ENCODE data around the gene AKAP5.

AKAP5 gene

DNA sequence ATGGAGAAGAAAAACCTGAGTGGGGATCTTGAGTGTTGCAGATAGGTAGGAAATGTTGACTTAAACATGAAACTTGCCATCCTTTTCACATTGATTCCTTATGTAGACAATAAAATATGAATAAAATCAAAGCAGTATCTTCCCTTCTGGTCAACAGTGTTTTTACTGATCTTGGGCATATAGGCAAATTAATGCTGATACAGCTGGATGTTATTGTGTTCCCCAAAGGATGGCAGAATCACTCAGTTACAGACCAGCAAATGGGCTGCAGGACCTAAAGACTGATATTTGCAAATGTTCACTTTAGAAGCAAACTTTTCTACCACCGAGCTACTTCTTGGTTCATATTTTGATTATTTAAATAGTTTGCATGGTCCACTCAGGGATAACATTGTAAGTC lies 43.3 kb upstream of the AKAP5 start:
- no peak overlapping the region for H3K27ac ChIP-seq

DNA sequence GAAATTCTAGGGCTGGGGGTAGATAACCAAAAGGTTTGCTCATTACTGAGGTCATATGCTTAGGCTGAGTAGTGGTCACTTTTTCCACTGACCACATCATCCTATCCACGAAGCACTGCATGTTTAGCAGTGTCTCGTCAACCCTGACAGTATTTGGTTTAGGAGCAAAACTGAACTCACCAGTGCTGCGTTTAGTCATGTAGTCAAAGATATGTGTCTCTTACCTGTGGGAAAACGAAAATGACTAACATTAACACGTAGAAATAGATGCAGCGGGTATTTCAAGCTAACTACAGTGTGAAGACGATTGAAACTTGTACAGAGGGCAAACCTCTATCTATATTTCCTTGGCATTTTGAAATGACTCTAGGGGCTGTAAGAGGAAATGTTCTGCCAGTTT lies 42.5 kb upstream of the AKAP5 start:
- no peak overlapping the region for H3K27ac ChIP-seq
- TF ChIP-seq ZFX (IDR thresholded peaks at IDR 0.05; ENCODE audit: borderline replicate concordance) = no peak
- TF ChIP-seq, protein P1, sequence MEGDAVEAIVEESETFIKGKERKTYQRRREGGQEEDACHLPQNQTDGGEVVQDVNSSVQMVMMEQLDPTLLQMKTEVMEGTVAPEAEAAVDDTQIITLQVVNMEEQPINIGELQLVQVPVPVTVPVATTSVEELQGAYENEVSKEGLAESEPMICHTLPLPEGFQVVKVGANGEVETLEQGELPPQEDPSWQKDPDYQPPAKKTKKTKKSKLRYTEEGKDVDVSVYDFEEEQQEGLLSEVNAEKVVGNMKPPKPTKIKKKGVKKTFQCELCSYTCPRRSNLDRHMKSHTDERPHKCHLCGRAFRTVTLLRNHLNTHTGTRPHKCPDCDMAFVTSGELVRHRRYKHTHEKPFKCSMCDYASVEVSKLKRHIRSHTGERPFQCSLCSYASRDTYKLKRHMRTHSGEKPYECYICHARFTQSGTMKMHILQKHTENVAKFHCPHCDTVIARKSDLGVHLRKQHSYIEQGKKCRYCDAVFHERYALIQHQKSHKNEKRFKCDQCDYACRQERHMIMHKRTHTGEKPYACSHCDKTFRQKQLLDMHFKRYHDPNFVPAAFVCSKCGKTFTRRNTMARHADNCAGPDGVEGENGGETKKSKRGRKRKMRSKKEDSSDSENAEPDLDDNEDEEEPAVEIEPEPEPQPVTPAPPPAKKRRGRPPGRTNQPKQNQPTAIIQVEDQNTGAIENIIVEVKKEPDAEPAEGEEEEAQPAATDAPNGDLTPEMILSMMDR (IDR thresholded peaks at IDR 0.05) = no peak

More for the DNA sequence above, 43.3 kb upstream of the AKAP5 start:
- no peak for TF ChIP-seq ZFX (IDR thresholded peaks at IDR 0.05; ENCODE audit: borderline replicate concordance)
- TF ChIP-seq, protein P1 (IDR thresholded peaks at IDR 0.05) = no peak

DNA sequence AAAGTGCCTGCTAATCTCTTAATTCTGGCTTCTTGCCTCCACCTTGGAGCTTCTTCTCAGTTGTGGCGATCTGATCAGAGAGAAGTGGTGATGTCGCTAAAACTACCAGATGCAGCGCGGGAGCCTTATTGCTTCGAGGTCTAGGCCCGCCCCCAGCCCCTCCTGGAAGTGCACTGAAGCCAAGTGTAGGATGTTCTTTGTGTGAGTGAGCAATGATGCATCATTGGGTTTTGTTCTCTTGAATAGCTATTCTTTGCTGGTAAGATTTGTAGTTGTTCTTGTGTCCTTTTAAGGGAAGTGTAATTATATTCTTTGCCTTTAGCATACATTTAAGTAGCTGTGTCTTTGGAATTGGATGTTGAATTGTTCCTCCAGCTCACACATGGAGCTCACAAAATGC lies 41.3 kb upstream of the AKAP5 start:
- TF ChIP-seq, protein P1 (IDR thresholded peaks at IDR 0.05) = no peak
- no peak for TF ChIP-seq ZFX (IDR thresholded peaks at IDR 0.05; ENCODE audit: borderline replicate concordance)

DNA sequence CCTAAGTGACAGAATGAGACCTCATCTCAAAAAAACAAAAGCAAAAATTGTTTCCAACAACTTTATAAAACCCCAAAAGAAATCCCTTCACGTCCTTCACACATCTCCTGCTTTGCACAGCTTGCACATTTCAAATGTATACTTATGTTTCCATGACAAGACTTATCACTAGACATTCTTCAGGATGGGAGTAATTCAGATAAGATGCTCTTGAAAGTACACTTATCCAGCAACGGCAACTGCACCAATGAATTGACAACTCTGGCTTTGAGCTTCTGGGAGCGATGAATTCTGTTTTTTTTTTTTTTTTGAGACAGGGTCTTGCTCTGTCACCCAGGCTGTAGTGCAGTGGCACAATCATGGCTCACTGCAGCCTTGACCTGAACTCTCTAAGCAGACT lies 30.8 kb upstream of the AKAP5 start:
- TF ChIP-seq, protein P1 (IDR thresholded peaks at IDR 0.05) = no peak
- TF ChIP-seq ZFX (IDR thresholded peaks at IDR 0.05; ENCODE audit: borderline replicate concordance) = no peak
- H3K27ac ChIP-seq = no peak overlapping the region

More for the DNA sequence above, 41.3 kb upstream of the AKAP5 start:
- H3K27ac ChIP-seq = no peak overlapping the region

DNA sequence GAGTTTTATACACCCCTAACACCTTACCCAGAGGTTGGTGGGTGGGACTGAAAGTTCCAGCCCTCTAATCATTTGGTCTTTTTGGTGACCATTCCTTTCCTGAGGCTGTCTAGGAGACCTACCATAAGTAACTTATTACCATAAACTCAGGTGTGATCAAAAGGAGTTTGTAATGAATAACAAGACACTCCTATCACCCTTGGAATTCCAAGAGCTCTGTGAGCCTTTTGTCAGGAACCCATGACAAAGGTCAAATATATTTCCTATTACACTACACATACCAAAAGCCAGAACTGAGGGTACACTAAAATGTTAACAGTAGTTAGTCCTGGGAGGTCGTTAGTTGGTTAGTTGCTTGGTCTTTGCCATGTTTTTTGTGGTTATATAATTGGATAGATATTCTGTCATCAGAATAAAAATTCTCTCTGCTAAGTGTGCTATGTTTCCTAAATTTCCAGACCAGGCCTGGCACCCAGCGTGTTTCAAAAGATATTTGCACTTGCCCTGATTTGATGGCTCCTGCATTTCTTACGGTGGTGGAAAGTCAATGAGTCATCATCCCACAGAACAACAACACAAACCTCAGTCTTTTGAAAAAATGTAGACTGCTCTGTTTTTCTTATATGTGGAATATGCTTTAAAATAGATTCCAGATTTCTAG lies 27.0 kb upstream of the AKAP5 start:
- H3K27ac ChIP-seq = no peak overlapping the region

DNA sequence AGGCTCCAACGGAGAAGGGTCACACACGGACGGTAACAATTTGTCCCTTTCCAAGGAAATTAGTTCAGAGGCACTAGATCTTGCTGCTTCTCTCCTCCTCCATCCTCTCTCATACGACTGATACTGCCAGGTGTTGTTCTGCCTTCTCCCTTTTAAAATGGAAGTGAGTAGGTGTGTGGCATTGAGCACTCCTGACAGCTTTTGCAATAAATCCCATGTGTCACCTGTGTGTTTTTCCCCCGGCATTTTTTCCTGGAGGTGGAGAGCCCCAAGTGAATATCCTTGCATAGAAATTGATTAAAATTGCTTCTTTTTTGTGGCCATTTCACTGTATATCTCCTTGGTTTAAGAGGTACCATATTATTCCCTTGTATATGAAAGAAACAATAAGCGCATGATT lies 26.2 kb upstream of the AKAP5 start:
- TF ChIP-seq ZFX (IDR thresholded peaks at IDR 0.05; ENCODE audit: borderline replicate concordance) = no peak
- TF ChIP-seq, protein P1 (IDR thresholded peaks at IDR 0.05) = no peak
- no peak overlapping the region for H3K27ac ChIP-seq

More for the DNA sequence above, 27.0 kb upstream of the AKAP5 start:
- TF ChIP-seq ZFX (IDR thresholded peaks at IDR 0.05; ENCODE audit: borderline replicate concordance) = no peak
- TF ChIP-seq, protein P1 (IDR thresholded peaks at IDR 0.05) = no peak

DNA sequence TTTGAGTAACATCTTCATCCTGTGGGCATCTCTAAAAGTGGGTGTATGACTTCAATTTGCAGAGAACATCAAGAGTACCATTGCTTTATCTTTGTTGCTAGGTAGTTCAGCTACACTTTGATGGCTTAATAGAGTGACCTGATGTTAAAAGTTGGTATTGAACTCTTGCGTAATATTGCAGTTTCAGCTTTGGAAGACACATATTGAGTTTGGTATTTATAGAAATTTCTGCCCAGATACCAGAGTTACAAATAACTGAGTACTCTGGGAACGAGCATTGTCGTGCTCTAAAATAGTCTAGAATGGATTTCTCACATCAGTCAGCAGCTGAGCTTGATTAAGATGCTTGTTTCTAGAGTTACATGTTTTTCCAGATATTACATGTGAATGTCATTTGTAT lies 24.8 kb upstream of the AKAP5 start:
- TF ChIP-seq, protein P1 (IDR thresholded peaks at IDR 0.05) = no peak
- no peak for TF ChIP-seq ZFX (IDR thresholded peaks at IDR 0.05; ENCODE audit: borderline replicate concordance)
- H3K27ac ChIP-seq = no peak overlapping the region
